NCI-H226 (cell line): ENCODE data around the gene RNF114.
A peak's percentile ranks its signal among the peaks of the same experiment; 100 is the strongest.
"Not testable (repeated sequence)": the region's sequence is repeated elsewhere in the genome, so short reads cannot be mapped to it uniquely, and the experiment has no call there.

ENCODE experiments used
- DNase-seq: peaks from one replicate; pipeline ENCODE4 v3.0.0-alpha.2; 2015

RNF114 gene

DNA sequence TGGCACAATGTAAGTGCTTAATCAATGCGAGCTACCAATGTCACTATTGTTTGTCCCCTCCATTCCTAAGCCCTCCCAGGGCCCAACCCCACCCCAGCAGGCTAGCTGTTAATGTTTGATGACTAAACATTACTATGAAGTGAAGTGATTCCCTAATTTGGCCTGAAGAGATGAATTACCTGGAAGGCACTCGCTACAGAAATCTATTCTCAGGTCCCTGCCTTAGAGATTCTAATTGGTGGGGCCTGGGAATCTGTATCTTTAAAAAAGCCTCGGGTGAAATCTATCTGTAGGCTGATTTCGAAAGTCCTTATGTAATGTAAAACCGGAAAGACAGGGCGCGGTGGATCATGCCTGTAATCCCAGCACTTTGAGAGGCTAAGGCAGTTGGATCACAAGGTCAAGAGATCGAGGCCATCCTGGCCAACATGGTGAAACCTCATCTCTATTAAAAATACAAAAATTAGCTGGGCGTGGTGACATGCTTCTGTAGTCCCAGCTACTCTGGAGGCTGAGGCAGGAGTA lies 29.6 kb downstream of the RNF114 start:
- DNase-seq = no peak

GRCh38 chr20:49966861-49967260 lies 30.7 kb downstream of the RNF114 start:
- DNase-seq = no peak

GRCh38 chr20:49969234-49969633 lies 33.0 kb downstream of the RNF114 start:
- no peak for DNase-seq

- no peak for DNase-seq
Measured at GRCh38 chr20:49969946-49970345, 33.7 kb downstream of the RNF114 start.

DNA sequence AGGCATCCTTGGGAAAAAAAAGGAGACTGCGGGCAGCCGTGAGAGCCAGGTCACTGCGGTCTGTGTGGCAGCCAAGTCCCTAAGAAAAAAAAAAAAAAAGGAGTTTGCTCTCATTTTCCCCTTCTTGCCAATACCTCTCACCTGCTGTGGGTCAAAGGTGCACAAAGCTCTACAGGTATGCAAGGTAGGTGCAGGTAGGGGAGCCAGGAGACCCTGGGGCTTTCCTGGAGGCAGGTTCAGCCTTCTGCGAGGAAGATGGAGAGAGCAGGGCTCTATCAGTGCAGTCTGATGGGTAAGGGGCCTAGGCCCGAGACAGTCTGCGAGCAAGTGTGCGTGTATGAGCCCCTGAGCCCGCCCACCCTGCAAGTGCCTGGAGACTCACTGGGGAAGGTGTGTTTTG lies 34.3 kb downstream of the RNF114 start:
- no peak for DNase-seq

DNA sequence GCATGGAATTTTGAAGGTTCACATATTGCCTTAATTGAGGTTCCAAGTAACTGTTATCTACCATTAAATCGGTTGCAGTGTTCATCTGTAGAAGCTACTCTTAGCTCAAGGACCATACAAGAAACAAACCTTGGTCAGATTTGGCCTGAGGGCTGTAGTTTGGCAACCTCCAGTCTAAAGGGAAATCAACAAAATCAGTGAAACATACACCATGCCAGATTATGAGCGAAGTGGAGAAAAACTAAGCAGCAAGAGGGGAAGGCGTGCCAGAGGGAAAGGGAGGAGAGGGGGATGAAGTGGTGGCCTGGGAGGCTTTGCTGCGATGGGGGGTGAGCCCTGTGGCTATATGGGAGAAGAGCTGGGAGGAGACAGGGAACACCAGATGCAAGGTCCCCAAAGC lies 37.8 kb downstream of the RNF114 start:
- DNase-seq = no peak

DNA sequence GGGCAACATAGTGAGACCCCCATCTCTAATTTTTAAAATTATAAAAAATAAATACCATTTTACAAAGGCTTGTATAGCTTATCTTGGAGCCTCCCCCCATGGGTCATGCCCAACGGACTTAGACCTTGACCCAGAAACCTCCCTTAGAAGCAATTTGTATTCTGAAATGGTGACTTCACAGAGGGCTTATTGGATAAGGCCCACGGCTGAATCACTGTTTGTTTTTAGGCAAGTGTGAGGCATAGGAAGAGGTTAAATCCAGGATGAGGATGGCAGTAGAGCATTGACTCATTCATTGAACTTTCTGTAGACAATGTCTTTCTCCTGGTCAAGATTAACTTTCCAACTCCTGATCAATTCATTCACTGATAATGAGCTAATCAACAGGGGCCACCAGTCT lies 40.3 kb downstream of the RNF114 start:
- no peak for DNase-seq

DNA sequence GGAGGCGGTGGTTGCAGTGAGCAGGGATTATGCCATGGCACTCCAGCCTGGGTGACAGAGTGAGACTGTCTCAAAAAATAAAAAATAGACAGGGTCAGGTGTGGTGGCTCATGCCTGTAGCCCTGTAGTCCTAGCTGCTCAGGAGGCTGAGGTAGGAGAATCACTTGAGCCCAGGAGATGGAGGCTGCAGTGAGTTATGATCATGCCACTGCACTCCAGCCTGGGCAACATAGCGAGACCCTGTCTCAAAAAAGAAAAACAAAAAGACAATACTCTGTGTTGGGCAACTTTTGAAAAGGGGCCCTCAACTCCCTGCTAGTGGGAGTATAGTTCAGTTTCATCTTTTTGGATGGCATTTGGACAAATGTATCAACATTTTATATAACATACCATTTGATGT lies 41.5 kb downstream of the RNF114 start:
- DNase-seq = not testable (repeated sequence)

- no peak for DNase-seq
Measured at GRCh38 chr20:49978685-49979029, 42.5 kb downstream of the RNF114 start.

GRCh38 chr20:49979030-49979832 lies 43.0 kb downstream of the RNF114 start:
- DNase-seq = no peak

DNA sequence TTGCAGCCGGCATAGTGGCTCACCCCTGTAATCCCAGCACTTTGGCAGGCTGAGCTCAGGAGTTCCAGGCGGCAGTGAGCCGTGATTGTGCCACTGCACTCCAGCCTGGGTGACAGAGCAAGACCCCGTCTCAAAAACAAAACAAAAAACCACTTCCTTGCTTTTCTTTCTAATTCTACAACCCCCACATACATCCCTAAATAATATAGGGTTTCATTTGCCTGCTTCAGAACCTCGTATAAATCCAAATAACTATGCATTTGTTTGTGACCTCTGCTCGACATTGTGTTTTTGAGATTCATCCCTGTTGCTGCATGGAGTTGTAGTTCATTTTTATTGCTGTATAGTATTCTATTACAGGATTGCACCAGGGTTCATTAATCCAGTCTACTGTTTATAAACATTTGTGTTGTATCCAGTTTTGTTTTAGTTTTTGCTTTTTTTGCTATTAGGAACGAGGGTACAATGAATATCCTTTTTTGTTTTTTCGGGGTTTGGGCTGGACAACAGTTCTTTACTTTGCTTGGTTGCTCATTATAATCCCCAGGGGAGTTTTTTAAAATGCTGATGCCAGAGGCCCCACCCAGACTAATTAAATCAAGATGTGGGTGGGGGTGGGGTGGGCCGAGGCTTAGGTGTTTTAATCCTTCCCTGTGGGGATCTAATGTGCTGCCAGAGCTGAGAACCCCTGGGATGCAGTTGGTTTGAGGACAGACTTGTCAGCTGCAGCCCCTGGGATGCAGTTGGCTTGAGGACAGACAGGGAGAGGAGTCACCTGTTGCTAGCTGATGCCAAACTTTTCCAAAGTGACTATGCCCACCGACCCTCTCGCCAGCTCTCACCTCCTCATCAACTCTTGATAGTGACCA lies 44.2 kb downstream of the RNF114 start:
- no peak for DNase-seq

DNA sequence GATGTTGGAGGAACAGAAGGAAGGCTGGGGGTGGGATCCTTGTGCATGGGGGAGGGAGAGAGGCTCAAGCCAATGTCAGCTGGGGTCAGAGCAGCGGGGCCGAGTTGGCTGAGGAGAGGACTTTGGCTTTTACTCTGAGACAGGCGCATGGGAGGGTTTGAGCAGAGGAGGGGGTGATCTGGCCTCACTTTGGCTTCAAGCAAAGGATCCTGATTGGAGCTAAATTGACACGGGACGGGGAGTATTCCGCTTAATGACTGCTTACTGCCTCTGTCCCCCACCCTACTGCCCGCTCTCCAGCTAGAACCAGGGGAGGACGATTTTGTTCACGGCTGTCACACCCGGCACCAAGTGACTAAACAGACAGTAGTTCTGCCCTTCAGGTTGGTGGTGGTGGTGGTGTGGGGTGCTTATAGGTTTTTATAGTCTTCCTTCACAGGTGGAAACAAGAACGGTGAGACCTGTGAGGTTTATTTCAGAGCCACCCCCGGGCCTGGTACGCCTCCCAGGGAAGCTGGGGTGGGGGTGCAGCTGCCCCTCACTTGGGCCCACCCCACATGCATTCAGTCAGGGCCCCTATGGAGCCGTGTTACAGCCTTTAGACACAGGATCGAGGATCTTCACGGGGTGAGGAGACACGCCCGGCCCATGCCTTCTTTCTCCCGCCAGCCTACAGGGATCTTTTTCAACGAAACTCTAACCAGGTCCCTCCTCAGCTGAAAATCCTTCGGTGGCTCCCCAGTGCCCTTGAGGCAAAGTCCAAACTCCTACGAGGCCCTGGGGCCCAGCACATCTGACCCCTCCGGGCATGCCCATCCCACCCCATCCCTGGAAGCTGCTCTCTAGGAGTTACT lies 45.2 kb downstream of the RNF114 start:
- no peak for DNase-seq

- DNase-seq = no peak
Measured at GRCh38 chr20:49982072-49982345, 45.8 kb downstream of the RNF114 start.

DNA sequence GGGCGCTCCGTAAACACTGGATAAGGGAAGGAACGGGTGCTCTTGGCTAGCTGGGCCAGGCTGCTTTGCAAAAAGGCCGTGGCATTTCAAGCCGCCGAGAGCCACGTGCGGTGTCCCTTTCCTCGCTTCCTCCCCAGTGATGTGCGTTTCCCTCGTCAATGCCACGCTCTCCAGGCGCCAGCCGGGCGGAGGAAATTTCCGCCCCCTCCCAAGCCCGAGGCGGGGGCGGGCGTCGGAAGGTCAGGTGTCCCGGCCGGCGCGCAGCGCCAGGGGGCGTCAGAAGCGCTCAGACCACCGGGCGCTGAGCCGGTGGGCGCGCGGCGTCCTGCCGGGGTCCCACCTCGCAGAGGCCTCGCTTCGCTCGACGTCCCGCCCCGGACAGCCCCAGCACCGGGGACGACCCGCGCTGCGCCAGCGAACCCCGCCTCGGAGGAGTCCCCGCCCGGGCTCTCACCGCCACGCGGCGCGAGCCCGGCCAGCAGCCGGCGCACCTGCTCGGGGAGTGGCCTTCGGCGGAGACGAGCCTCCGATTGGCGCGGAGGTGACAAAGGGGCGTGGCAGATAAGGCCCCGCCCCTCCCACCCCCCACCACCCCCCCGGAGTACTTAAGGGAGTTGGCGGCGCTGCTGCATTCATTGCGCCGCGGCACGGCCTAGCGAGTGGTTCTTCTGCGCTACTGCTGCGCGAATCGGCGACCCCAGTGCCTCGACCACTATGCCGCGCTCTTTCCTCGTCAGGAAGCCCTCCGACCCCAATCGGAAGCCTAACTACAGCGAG lies 46.3 kb downstream of the RNF114 start, which contains the start of gene SNAI1:
SNAI1 (plus strand) TSS at position 635 of the 777 bp plus-strand sequence; CDS start at position 715, 80 bp downstream.
- DNase-seq = peak; percentile 75

- DNase-seq = no peak
Measured at GRCh38 chr20:49983123-49983847, 47.1 kb downstream of the RNF114 start.

DNA sequence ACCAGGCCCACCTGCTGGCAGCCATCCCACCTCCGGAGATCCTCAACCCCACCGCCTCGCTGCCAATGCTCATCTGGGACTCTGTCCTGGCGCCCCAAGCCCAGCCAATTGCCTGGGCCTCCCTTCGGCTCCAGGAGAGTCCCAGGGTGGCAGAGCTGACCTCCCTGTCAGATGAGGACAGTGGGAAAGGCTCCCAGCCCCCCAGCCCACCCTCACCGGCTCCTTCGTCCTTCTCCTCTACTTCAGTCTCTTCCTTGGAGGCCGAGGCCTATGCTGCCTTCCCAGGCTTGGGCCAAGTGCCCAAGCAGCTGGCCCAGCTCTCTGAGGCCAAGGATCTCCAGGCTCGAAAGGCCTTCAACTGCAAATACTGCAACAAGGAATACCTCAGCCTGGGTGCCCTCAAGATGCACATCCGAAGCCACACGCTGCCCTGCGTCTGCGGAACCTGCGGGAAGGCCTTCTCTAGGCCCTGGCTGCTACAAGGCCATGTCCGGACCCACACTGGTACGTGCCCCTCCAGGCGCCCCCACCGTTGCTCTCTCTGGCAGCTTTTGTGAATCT lies 47.7 kb downstream of the RNF114 start:
- no peak for DNase-seq

DNA sequence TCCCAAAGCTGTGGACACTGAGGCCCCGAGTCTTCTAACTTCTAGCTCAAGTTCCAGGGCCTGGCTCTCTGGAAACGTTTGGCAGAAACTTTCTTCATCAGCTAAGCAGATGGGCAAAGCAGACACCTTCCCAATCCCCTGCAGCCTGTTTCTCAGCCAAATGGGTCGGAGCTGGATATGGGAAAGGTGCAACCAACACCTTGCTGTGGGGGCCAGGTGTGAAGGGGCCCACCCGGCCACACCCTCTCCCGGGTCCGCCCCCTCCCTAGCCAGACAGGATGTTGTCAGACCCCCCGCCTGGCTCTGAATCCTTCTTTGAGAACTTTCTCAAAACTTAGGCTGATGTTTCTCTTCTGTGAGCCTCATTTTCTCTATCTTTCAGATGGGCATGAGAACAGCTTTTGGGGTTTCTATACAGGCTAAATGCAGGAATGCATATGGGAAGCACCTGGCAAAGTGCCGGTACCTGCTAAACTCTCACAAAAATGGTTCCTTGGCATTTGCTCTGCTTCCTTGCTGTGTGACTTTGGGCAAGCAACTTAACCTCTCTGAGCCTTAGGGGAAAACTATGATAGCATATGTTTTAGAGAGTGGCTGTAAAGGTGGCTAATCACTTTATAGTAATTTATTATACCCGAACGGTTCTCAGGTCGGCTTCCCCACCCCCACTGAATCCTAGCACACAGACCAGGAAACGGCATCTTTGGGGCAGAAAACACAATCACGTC lies 48.4 kb downstream of the RNF114 start:
- no peak for DNase-seq

- DNase-seq = no peak
Measured at GRCh38 chr20:49985157-49985556, 49.0 kb downstream of the RNF114 start.

DNA sequence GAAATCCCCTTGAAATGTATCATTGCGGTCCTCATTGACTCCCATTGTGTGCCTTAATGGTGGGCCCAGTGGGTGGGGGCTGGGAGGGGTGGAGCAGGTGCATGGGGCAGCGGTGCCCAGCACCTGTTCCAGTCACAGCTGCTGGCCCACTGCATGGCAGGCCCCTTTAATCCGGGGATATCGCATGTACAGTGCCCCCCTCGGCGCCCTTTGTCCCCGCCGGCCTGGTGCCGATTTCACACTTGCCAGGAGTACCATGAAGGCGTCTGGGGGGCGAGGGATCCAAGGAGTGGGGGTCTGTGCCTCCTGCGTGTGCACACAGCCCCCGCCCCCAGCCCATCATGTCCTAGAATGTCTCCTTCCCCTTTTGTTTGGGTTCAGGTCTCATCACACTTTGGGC lies 49.4 kb downstream of the RNF114 start:
- no peak for DNase-seq

GRCh38 chr20:49986049-49986448 lies 49.9 kb downstream of the RNF114 start:
- no peak for DNase-seq
